ENCODE results near the gene OLFML2B. TPM values are rescaled to one million over a fixed set of nuclear protein-coding genes. Genes with fewer than 3 reads are reported as not detected.

Gene OLFML2B
- total and polyA plus RNA-seq, 12 donors, result 0.73 to 23.4 (median 1.5) TPM

DNA sequence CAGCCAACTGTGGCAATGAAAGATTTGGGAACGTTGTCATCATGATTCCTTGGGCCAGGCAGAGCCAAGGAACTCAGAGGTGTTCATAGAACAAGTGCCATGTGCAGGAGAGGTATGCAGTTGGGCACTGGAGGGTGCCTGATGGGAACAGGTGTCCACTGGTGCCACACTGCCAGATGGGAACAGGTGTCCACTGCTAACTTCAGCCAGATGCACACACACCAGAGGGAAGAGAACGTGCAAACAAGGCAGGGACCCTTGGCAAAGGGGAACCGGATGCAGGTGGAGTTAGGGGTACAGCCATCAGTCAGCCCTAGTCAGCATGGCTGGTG is 13.5 kb downstream of the OLFML2B start:
- ATAC-seq (peak in 3 of 8 donors; percentile 3 to 6 (median 6)), DNase-seq (no peak)
- peaks cover 0 to 62% (median 0%) of the 10 kb centered on the region in 9 donors for H3K36me3 ChIP-seq
- peak overlapping the region in 5 of 10 donors; percentile 10 to 79 (median 75) for H3K27ac ChIP-seq
- WGBS, 2 donors, result 74 to 78% methylated on average over 3 of the region's 3 CpGs
- no peaks in the 10 kb centered on the region for H3K27me3 ChIP-seq
- TF ChIP-seq, protein P1, sequence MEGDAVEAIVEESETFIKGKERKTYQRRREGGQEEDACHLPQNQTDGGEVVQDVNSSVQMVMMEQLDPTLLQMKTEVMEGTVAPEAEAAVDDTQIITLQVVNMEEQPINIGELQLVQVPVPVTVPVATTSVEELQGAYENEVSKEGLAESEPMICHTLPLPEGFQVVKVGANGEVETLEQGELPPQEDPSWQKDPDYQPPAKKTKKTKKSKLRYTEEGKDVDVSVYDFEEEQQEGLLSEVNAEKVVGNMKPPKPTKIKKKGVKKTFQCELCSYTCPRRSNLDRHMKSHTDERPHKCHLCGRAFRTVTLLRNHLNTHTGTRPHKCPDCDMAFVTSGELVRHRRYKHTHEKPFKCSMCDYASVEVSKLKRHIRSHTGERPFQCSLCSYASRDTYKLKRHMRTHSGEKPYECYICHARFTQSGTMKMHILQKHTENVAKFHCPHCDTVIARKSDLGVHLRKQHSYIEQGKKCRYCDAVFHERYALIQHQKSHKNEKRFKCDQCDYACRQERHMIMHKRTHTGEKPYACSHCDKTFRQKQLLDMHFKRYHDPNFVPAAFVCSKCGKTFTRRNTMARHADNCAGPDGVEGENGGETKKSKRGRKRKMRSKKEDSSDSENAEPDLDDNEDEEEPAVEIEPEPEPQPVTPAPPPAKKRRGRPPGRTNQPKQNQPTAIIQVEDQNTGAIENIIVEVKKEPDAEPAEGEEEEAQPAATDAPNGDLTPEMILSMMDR (IDR thresholded peaks at IDR 0.05), result no peak
- H3K4me1 ChIP-seq, result peaks cover 6 to 55% (median 28%) of the 10 kb centered on the region in 9 donors
- intact Hi-C loops (cut with DNase I), result no loop called here
- H3K9me3 ChIP-seq, result peaks cover 0 to 10% (median 4%) of the 10 kb centered on the region in 11 donors
- H3K4me3 ChIP-seq, result no peak overlapping the region

DNA sequence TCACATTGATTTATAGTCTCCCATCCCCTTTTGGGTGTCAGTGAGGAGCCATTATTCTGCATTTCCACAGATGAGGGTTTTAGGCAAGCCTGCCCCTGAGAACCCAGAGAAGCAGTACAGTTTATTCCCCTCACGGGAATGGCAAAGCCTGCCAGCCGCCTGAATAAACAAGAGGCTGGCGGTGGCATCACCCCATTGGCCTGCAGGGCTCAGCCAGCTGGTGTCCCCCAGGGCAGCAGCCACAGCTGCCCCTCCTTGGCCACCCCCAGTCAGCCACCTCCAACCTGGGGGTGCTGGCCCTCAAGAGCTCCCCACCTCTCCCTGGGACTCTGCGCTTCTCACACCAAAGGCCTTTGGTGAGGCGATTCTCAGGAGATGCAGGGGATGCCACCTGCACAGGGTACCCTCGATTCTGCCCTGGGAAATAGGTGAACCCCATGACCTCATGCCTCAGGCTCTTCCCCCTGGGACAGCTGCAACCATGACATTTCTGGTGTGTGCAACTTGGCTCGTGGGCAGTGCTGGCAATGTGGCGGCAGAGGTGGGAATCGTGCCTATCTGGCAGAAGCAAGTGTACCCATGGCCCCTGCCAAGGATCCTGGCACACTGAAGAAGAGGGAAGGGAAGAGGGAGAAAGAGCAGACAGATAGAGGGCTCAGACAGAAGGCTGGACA is 14.0 kb downstream of the OLFML2B start:
- Histone ChIP-seq H3K36me3 (peaks cover 0 to 64% (median 0%) of the 10 kb centered on the region in 9 donors), H3K27ac (peak overlapping the region in 5 of 10 donors; percentile 10 to 79 (median 75)), H3K4me3 (no peak overlapping the region), H3K9me3 (peaks cover 0 to 10% (median 4%) of the 10 kb centered on the region in 11 donors), H3K27me3 (no peaks in the 10 kb centered on the region), H3K4me1 (peaks cover 6 to 55% (median 28%) of the 10 kb centered on the region in 9 donors)
- WGBS, 2 donors, result 59 to 63% methylated on average over 9 of the region's 9 CpGs
- TF ChIP-seq, protein P1 (IDR thresholded peaks at IDR 0.05), result no peak
- DNase-seq (peak; percentile 26 to 41), ATAC-seq (peak; percentile 23 to 83 (median 66))
- intact Hi-C loops (cut with DNase I), result no loop called here

DNA sequence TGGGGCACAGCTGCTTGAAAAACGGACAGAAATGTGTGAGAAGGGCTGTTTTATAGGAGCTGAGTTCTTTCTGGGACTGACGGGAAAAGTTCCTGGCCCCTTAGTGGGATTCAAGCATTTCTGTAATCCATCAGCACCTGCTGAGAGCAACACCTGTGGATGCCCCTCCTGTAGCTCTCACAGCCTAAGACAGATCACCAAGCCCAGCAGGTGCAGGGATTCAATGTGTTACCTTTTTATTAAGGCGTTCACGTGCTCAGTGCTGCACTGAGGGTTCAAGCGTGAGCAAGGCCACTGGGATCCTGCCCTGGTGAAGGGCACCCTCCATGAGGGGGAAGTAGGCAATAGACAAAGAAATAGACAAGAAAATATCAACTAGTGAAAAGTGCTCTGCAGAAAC is 14.9 kb downstream of the OLFML2B start:
- ATAC-seq, result no peak

DNA sequence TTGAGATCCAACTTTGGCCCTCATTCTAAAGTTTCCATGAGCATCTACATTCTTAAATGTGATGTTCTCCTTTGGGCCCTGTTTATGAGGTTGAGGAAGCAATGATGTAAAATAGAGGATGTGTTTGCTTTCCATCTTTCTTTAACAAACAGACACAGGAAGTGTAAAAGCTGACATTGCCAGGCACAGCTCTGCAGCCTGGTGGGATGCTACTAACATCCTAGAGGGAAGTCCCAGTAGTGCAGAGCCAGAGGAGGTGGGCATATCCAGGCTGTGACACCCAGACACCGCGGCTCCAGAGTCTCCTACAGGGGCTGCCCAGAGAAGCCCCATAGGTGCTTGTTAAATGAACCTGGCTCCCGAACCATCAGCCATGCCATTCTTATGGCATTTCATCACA is 16.2 kb downstream of the OLFML2B start:
- intact Hi-C loops (cut with DNase I), result no loop called here
- Histone ChIP-seq H3K27me3 (no peaks in the 10 kb centered on the region), H3K4me1 (peaks cover 6 to 51% (median 32%) of the 10 kb centered on the region in 9 donors), H3K36me3 (peaks cover 0 to 48% (median 0%) of the 10 kb centered on the region in 9 donors), H3K9me3 (no peaks in the 10 kb centered on the region), H3K4me3 (no peak overlapping the region), H3K27ac (peak overlapping the region in 1 of 10 donors; percentile 34)
- no peak for DNase-seq
- TF ChIP-seq, protein P1 (IDR thresholded peaks at IDR 0.05), result no peak
- ATAC-seq, result no peak
- WGBS, 2 donors, result 49 to 52% methylated on average over 3 of the region's 3 CpGs

More for the DNA sequence above, 14.9 kb downstream of the OLFML2B start:
- Histone ChIP-seq H3K9me3 (peaks cover 0 to 6% (median 4%) of the 10 kb centered on the region in 11 donors), H3K4me1 (peaks cover 6 to 55% (median 28%) of the 10 kb centered on the region in 9 donors), H3K4me3 (no peak overlapping the region), H3K27ac (peak overlapping the region in 1 of 10 donors; percentile 75), H3K36me3 (peaks cover 0 to 57% (median 0%) of the 10 kb centered on the region in 9 donors), H3K27me3 (no peaks in the 10 kb centered on the region)
- DNase-seq, result no peak
- WGBS, 2 donors, result 84 to 94% methylated on average over 5 of the region's 5 CpGs
- intact Hi-C loops (cut with DNase I), result no loop called here
- TF ChIP-seq, protein P1 (IDR thresholded peaks at IDR 0.05), result no peak

Data from heart right ventricle (tissue), 16 donors.